PC-3 (cell line): ENCODE measurements around the gene NLRX1. TPM values are rescaled to one million over a fixed set of nuclear protein-coding genes. Genes with fewer than 3 reads are reported as not detected.
"Not testable (repeated sequence)": the region's sequence is repeated elsewhere in the genome, so short reads cannot be mapped to it uniquely, and the experiment has no call there.

Experiments used
- ATAC-seq: fragments of 200-7000 bp; cut with Tn5 transposase; 2 replicates; pipeline ENCODE4 v1.9.1; 2020; ENCODE audit warnings: mild to moderate bottlenecking, moderate library complexity
- BruUV-seq: library from RNA; stranded (reverse); fragments of 400-500 nt; replicated peaks from 2 replicates; lab custom pipeline; 2021; lab: Mats Ljungman, UMichigan
- CTCF ChIA-PET: fragments of 300-600 bp; sonication (Branson Sonifier 250); formaldehyde crosslinking; loops from one replicate; lab custom pipeline; 2022; ENCODE audit warnings: antibody characterized with exemption; lab: Charles Lee
- POLR2A ChIA-PET: fragments of 300-600 bp; sonication (Branson Sonifier 250); formaldehyde crosslinking; loops from one replicate; lab custom pipeline; 2022; ENCODE audit warnings: antibody characterized with exemption; ENCODE audit not compliant: unreplicated experiment; lab: Charles Lee
- DNase-seq: peaks from one replicate; pipeline ENCODE4 v3.0.0-alpha.2; 2015
- H2AFZ ChIP-seq: fragments of 300-600 bp; sonication (generic); 2 replicates; pipeline ENCODE4 v1.6.0; 2016; ENCODE audit warnings: antibody characterized with exemption, low read length
- H3F3A ChIP-seq: fragments of 300-600 bp; sonication (generic); one replicate; pipeline ENCODE4 v1.6.0; 2017; ENCODE audit warnings: antibody characterized with exemption, low read length, control low read depth, mild to moderate bottlenecking; ENCODE audit not compliant: unreplicated experiment
- H3K27ac ChIP-seq: fragments of 300-600 bp; sonication (generic); 2 replicates; pipeline ENCODE4 v1.5.1; 2016; ENCODE audit warnings: mild to moderate bottlenecking, low read length
- H3K27me3 ChIP-seq: fragments of 300-600 bp; sonication (generic); 2 replicates; pipeline ENCODE4 v1.6.1; 2016; ENCODE audit warnings: low read length, mixed read lengths
- H3K36me3 ChIP-seq: fragments of 300-600 bp; sonication (generic); 2 replicates; pipeline ENCODE4 v1.6.1; 2016; ENCODE audit warnings: low read depth, mixed run types, low read length, mixed read lengths
- H3K4me1 ChIP-seq: fragments of 300-600 bp; sonication (generic); 2 replicates; pipeline ENCODE4 v1.5.1; 2016; ENCODE audit warnings: low read length; ENCODE audit not compliant: insufficient read depth
- H3K4me2 ChIP-seq: fragments of 300-600 bp; sonication (generic); 2 replicates; pipeline ENCODE4 v1.6.0; 2016; ENCODE audit warnings: low read length
- H3K4me3 ChIP-seq: fragments of 300-600 bp; sonication (generic); 2 replicates; pipeline ENCODE4 v1.5.1; 2016; ENCODE audit warnings: mild to moderate bottlenecking, low read length, mixed read lengths
- H3K79me2 ChIP-seq: fragments of 300-600 bp; sonication (generic); 2 replicates; pipeline ENCODE4 v1.6.1; 2017; ENCODE audit warnings: low read length, mixed read lengths
- H3K9ac ChIP-seq: fragments of 300-600 bp; sonication (generic); 2 replicates; pipeline ENCODE4 v1.6.0; 2016; ENCODE audit warnings: mild to moderate bottlenecking, low read length
- H3K9me2 ChIP-seq: fragments of 300-600 bp; sonication (generic); replicated peaks from 2 replicates; pipeline ENCODE4 v1.6.1; 2016; ENCODE audit warnings: mixed run types, low read length, mixed read lengths
- H3K9me3 ChIP-seq: fragments of 300-600 bp; sonication (generic); 2 replicates; pipeline ENCODE4 v1.6.1; 2016; ENCODE audit warnings: low read length, mixed read lengths
- H4K20me1 ChIP-seq: fragments of 300-600 bp; sonication (generic); 2 replicates; pipeline ENCODE4 v1.6.1; 2016; ENCODE audit warnings: low read length, mixed read lengths
- CTCF ChIP-seq: fragments of 300-600 bp; sonication (generic); conservative IDR thresholded peaks from 2 replicates; pipeline ENCODE4 v1.5.1; 2017; ENCODE audit warnings: antibody characterized with exemption, low read depth, mild to moderate bottlenecking, low read length
- EZH2 ChIP-seq: fragments of 300-600 bp; sonication (generic); IDR thresholded peaks from one replicate; pipeline ENCODE4 v1.6.1; 2017; ENCODE audit warnings: antibody characterized with exemption, mild to moderate bottlenecking, low read length; ENCODE audit not compliant: unreplicated experiment
- EZH2phosphoT487 ChIP-seq: fragments of 300-600 bp; sonication (generic); IDR thresholded peaks from 2 replicates; pipeline ENCODE4 v1.6.1; 2018; ENCODE audit warnings: mild to moderate bottlenecking, antibody characterized with exemption, low read length, borderline replicate concordance
- intact Hi-C: fragments of 100-400 bp; cut with micrococcal nuclease; formaldehyde crosslinking; loops from 2 replicates; pipeline ENCODE4 v1.9.0; 2023
- total RNA-seq: library from RNA; depleted of rRNA; stranded (reverse); fragments of >200 nt; gene quantifications from 2 replicates; pipeline ENCODE4 v1.2.3, GENCODE V29; 2014

NLRX1 gene
- total RNA-seq, 1 experiment from 2014 or later = 17.2 TPM

GRCh38 chr11:119223856-119224255 is 55.3 kb downstream of the NLRX1 start:
- Histone ChIP-seq H3K27ac (no peak overlapping the region), H3K9me2 (no peaks in the 10 kb centered on the region), H3K36me3 (no peaks in the 10 kb centered on the region), H3K9ac (no peak overlapping the region), H4K20me1 (no peaks in the 10 kb centered on the region), H3F3A (no peaks in the 10 kb centered on the region), H3K4me1 (peaks cover 14% of the 10 kb centered on the region), H3K4me3 (no peak overlapping the region), H3K27me3 (no peaks in the 10 kb centered on the region), H3K4me2 (no peak overlapping the region), H3K79me2 (peaks cover 81% of the 10 kb centered on the region), H3K9me3 (no peaks in the 10 kb centered on the region), H2AFZ (no peak overlapping the region)
- TF ChIP-seq CTCF (no peak), EZH2 (no peak), EZH2phosphoT487 (no peak)
- intact Hi-C loops = no loop called here
- ATAC-seq (no peak; the same call in 1 of the 2 replicates), DNase-seq (no peak)
- BruUV-seq = no TSS peak
- POLR2A ChIA-PET = no interaction called here
- CTCF ChIA-PET = no interaction called here

- H3K27ac ChIP-seq, BruUV-seq, POLR2A ChIA-PET, H4K20me1 ChIP-seq, DNase-seq, H3K4me1 ChIP-seq, H3K9me3 ChIP-seq, H2AFZ ChIP-seq, H3K4me3 ChIP-seq, ATAC-seq, H3F3A ChIP-seq, H3K9ac ChIP-seq, H3K4me2 ChIP-seq, CTCF ChIA-PET, intact Hi-C loops, H3K27me3 ChIP-seq, H3K9me2 ChIP-seq: not testable (repeated sequence)
- H3K36me3 ChIP-seq = peaks cover 13% of the 10 kb centered on the region; the same call in 1 of the 2 replicates
- H3K79me2 ChIP-seq = peaks cover 60% of the 10 kb centered on the region
Measured at GRCh38 chr11:119228535-119229287, 60.2 kb downstream of the NLRX1 start.

DNA sequence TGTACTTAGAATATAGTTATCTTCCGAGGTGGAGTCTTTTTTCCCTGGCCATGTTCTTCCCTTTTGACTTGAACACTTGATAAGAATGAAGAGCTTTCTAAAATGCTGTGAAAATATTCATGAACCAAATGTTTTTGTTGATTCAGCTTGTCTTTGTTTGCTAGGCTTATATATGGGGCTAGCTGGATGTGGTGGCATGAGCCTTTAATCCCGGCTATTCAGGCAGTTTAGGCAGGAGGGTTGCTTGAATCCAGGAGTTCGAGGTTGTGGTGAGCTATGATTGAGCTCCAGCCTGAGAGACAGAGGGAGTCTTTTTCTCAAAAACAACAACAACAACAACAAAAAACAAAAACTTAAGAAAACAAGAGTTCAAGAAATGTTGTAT is 60.8 kb downstream of the NLRX1 start:
- TF ChIP-seq CTCF = no peak
- no peaks in the 10 kb centered on the region for H3K27me3 ChIP-seq
- H3K9me2 ChIP-seq = no peaks in the 10 kb centered on the region
- no peak for DNase-seq
- ChIA-PET POLR2A (no interaction called here), CTCF (no interaction called here)
- H3K9me3 ChIP-seq = no peaks in the 10 kb centered on the region
- no TSS peak for BruUV-seq
- ATAC-seq = no peak
- H3K4me1 ChIP-seq = peaks cover 9% of the 10 kb centered on the region; the same call in 1 of the 2 replicates
- H4K20me1 ChIP-seq = no peaks in the 10 kb centered on the region
- peaks cover 55% of the 10 kb centered on the region for H3K79me2 ChIP-seq
- peaks cover 14% of the 10 kb centered on the region; the same call in 1 of the 2 replicates for H3K36me3 ChIP-seq
- intact Hi-C loops = no loop called here
- no peak overlapping the region for H2AFZ ChIP-seq
- H3K9ac ChIP-seq = no peak overlapping the region
- no peaks in the 10 kb centered on the region for H3F3A ChIP-seq
- H3K27ac ChIP-seq = no peak overlapping the region
- no peak overlapping the region for H3K4me3 ChIP-seq
- no peak overlapping the region for H3K4me2 ChIP-seq
